HEK293 (cell line): Measurements from ENCODE around the gene CUTC.

Experiments
- ZFP37 ChIP-seq: fragments of 450-650 bp; formaldehyde crosslinking; IDR thresholded peaks from 2 replicates; pipeline ENCODE4 v1.5.1; 2016; ENCODE audit warnings: missing biosample characterization, missing genetic modification characterization
- ZNF121 ChIP-seq: fragments of 450-650 bp; formaldehyde crosslinking; IDR thresholded peaks from 2 replicates; pipeline ENCODE4 v1.5.1; 2016; ENCODE audit warnings: missing biosample characterization, missing genetic modification characterization

DNA sequence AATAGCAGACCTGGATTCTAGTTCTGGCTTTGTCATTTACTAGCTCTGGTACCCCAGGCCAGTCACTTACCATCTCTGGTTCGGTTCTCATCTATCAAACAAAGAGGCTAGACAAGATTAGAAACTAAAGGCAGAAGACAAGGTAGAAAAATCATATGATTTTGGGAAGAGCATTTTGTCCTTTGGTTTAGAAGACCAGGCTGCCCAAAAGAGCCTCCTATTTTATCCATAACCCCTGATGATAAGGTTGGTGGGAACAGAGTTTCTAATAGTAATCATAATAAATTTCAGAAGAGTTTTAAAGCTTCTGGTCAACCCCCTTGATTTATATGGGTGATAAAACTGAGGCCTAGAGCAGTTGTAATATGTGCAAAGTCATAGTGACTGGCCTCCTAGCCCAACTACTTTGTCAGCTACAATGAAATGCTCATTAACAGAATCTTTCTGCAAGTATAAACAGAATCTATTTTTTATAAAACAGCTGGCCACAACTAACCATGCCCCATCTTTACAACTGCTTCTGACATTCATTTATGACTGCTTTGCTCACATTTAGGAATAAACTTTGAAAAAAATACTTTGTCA lies 23.5 kb upstream of the CUTC start:
- TF ChIP-seq ZNF121 (tag by site-specific recombination) (no peak), ZFP37 (tag by site-specific recombination) (no peak)
